Astrocyte of the cerebellum (primary cell): ENCODE data around the gene PARD3B.

Experiments used
- DNase-seq: peaks from one replicate; pipeline ENCODE4 v3.0.0-alpha.2; 2011; ENCODE audit warnings: low read depth
- H3K4me3 ChIP-seq: 2 replicates; pipeline ENCODE4 v1.5.1; 2011; ENCODE audit warnings: mild to moderate bottlenecking, low read depth, low read length, moderate library complexity
- in situ Hi-C: cut with HindIII; loops from 2 replicates; pipeline ENCODE4 v1.10.0; 2017; ENCODE audit warnings: low sequenced_read_pairs
- TF ChIP-seq, protein P1 (sequence below): IDR thresholded peaks from 2 replicates; pipeline ENCODE4 v1.5.1; 2012; ENCODE audit warnings: low read length, low read depth, moderate library complexity, mild to moderate bottlenecking; ENCODE audit errors: missing control alignments

The PARD3B gene

DNA sequence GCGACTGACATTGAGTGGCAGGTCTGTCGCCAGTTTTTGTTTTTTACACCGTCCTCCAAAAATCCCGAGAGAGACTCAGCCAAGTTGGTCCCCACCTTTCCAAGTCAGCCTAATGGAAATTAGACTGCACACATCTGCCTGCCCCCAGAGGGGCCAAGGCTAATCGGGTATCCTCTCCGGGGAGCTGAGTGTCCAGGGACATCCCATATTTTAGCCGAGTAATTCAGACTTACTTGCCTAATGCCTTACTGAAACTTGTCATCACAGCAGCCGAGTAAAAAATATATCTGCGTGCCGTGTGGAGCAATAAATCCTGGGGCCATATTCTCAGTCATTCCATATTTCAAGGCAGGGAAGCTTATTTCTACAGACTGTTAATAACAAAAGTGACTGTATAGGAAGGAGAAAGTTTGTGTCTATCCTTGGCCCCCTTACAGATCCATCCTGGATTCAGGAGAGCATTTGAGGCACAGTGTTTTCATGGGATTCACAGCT, 1098.2 kb downstream of the PARD3B start:
- in situ Hi-C loops = no loop called here
- TF ChIP-seq, protein P1, sequence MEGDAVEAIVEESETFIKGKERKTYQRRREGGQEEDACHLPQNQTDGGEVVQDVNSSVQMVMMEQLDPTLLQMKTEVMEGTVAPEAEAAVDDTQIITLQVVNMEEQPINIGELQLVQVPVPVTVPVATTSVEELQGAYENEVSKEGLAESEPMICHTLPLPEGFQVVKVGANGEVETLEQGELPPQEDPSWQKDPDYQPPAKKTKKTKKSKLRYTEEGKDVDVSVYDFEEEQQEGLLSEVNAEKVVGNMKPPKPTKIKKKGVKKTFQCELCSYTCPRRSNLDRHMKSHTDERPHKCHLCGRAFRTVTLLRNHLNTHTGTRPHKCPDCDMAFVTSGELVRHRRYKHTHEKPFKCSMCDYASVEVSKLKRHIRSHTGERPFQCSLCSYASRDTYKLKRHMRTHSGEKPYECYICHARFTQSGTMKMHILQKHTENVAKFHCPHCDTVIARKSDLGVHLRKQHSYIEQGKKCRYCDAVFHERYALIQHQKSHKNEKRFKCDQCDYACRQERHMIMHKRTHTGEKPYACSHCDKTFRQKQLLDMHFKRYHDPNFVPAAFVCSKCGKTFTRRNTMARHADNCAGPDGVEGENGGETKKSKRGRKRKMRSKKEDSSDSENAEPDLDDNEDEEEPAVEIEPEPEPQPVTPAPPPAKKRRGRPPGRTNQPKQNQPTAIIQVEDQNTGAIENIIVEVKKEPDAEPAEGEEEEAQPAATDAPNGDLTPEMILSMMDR = no peak
- no peak for DNase-seq
- no peak overlapping the region for H3K4me3 ChIP-seq

DNA sequence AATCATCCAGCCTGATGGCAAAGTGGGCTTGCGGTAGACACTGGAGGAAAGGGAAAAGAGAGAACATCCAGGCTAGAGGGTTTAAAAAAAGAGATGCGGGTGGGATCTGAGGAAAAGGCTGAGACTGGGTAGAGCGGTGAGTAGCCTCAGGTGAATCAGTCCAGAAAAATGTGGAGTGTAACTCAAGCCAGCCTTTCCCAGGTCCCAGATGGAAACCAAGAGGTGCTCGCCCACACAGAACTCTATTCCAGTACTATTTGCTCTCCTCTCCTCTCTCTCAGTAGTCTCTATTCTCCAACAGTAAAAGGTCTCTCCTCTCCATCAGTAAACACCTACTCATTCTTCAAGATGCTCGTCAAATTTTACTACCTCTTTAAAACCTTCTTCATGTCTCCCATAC, 1098.7 kb downstream of the PARD3B start:
- no peak overlapping the region for H3K4me3 ChIP-seq
- DNase-seq = no peak
- in situ Hi-C loops = no loop called here
- TF ChIP-seq, protein P1 = no peak

DNA sequence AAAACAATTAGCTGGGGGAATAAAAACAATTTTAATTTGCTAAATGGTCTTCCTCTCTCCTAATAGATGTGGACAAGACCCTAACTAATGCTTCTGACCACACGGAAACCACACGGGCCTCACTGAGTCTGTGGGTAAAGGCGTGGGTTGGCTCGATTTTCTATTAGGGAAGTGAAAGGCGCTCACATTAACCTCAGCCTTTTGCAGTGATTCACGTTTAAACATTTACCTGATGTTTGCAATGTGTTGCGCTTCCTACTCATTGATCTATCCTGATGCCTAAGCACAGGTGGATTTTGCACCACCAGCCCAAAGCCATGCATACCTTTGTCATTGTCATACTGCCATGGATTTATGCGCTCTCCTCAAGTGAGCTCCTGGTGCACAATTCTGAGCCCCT, 1101.4 kb downstream of the PARD3B start:
- no peak for DNase-seq
- TF ChIP-seq, protein P1 = no peak
- in situ Hi-C loops = no loop called here
- no peak overlapping the region for H3K4me3 ChIP-seq

DNA sequence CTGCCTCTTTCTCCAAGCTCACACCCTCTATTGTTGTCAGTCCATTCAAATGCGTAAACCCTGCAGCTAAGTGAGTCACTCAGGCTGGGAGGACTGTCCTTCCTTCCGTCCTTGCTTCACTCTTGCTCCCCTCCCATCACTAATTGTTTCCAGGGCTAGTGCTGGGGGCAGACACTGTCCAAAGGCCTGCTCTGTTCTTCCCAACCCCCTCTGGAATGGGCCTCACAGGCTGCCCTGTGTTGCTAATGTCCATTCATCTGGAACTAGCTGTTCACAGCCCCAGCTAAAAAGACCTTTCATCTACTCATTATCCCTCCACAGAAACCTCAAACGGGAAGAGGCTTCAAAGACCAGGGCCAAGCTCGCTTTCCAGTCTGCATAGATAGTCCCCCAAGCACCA, 1105.2 kb downstream of the PARD3B start:
- no peak overlapping the region for H3K4me3 ChIP-seq

DNA sequence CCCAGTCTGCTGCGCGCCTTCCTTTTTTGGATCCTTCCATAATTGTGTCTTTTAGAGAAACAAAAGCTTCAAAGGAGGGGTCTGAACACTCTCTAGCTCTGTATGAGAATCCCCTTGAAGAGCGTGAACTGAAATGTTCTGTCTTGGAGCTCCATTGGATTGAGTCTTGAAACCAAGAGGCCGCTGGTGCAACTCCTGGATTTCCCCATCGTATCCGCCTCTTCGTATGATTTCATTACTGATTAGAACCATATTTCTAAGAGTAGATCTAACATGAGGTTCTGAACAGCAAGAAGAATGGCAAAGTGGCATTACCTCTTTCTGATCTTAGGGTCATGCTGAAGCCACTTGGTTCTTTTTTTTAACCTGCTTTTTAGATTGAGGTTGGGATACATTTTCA, 1105.7 kb downstream of the PARD3B start:
- in situ Hi-C loops = no loop called here
- TF ChIP-seq, protein P1 = no peak

More for the DNA sequence above, 1105.2 kb downstream of the PARD3B start:
- no peak for DNase-seq
- in situ Hi-C loops = no loop called here
- TF ChIP-seq, protein P1 = no peak

DNA sequence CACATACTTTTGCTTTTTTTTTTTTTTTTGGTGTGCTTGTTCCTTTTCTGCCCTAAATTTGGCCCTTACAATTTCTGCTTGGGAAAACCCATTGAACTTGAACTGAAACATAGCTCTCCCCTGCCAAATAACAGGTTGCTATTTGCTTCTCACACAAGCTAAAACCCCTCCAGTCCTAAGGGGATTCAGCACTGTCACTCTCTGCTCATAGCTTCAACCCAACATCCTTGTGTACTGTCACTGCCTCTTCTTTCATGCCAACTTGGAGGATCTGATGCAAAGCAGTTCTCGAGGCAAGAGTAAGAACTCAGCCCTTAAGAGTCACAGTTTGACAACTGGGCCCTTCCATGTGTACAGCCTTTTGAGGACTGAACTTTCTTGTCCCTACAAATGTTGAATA, 1106.4 kb downstream of the PARD3B start:
- in situ Hi-C loops = no loop called here
- no peak overlapping the region for H3K4me3 ChIP-seq
- TF ChIP-seq, protein P1 = no peak
- no peak for DNase-seq

More for the DNA sequence above, 1105.7 kb downstream of the PARD3B start:
- no peak overlapping the region for H3K4me3 ChIP-seq
- no peak for DNase-seq
